Motor neuron (in vitro differentiated cells): ENCODE data around the gene SECTM1. TPM values are rescaled to one million over a fixed set of nuclear protein-coding genes. Genes with fewer than 3 reads are reported as not detected.

Experiments
- ATAC-seq, 8 experiments: fragments of 200-7000 bp; cut with Tn5 transposase; replicated peaks in 6 of 8; 2 replicates each; pipeline ENCODE4 v1.8.0; 2021; ENCODE audit warnings: mild to moderate bottlenecking in 8 of 8, moderate library complexity in 8 of 8
- H3K27ac ChIP-seq, 2 donors: fragments of 250-450 bp; sonication (Bioruptor Pico); 2 replicates each; pipeline ENCODE4 v1.9.0; 2021; ENCODE audit warnings: antibody characterized with exemption in 2 of 2, mild to moderate bottlenecking in 2 of 2, moderate library complexity in 1 of 2
- H3K4me1 ChIP-seq, 2 donors: fragments of 250-450 bp; sonication (Bioruptor Pico); replicated peaks in 1 of 2; 2 replicates each; pipeline ENCODE4 v1.6.1; 2021; ENCODE audit warnings: antibody characterized with exemption in 2 of 2, mild to moderate bottlenecking in 2 of 2, moderate library complexity in 1 of 2
- H3K4me3 ChIP-seq, 5 donors: fragments of 250-450 bp; sonication (Bioruptor Pico); 2 replicates each; pipeline ENCODE4 v1.9.0; 2021; ENCODE audit warnings: antibody characterized with exemption in 5 of 5, mild to moderate bottlenecking in 5 of 5, moderate library complexity in 4 of 5
- WGBS, 10 experiments: fragments of 450-650 bp; shearing (Covaris generic); methylation state at CpG; one replicate each; pipeline ENCODE4 v1.0.0; 2022; 5-methylcytosine and 5-hydroxymethylcytosine counted together
- in situ Hi-C, 9 experiments: fragments of 400-800 bp; cut with MboI; loops; one replicate each; pipeline ENCODE4 v1.15.0; 2021; ENCODE audit warnings: low sequenced_read_pairs in 9 of 9, low pct_unique_long_range_greater_than_20kb in 2 of 9; ENCODE audit not compliant: unreplicated experiment in 9 of 9
- total RNA-seq, 8 experiments: library from RNA; unstranded; fragments of 300-600 nt; gene quantifications; 2 replicates each; pipeline versions ENCODE4 v1.2.3 to v1.2.4, GENCODE V29; 2022

Gene SECTM1
- total RNA-seq, 8 experiments from 2014 or later = 0.22 to 22.4 (median 0.57) TPM; not detected in 1

DNA sequence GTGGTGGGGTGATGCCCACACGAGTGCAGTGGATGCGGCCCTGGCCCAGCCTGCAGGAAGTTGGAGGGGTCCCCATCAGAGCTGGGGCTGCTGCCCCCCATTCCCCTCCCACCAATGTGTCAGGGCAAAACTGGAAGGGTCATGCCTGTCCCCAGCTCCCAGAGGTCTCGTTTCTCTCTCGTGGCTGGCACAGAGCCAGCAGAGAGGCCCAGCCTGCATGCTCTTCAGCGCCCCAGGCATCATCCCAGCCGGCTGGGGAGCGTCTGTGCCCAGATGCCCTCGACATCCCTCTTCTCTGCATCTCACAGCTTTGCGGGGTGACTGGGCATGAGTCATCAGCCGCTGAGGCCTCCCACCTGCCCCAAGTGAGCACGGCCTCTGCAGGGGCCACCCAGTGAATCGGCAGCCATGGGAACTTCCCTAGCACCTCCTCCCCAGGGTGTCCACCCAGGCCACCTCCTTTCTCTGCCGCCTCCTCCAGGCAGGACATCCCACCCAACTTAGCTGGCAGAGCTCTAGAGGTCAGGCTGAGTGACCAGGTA is 50.3 kb downstream of the SECTM1 start:
- Histone ChIP-seq H3K27ac (no peak overlapping the region), H3K4me3 (no peak overlapping the region), H3K4me1 (peaks cover 21 to 41% of the 10 kb centered on the region in 2 donors)
- peak; percentile 60 to 89 (median 70) for ATAC-seq
- WGBS, 10 experiments = 0 to 80% (median 50%) methylated on average over 1 to 7 of the region's 13 CpGs; no CpG with 5 or more reads in 6 of the 10 experiments
- in situ Hi-C loops = no loop called here

DNA sequence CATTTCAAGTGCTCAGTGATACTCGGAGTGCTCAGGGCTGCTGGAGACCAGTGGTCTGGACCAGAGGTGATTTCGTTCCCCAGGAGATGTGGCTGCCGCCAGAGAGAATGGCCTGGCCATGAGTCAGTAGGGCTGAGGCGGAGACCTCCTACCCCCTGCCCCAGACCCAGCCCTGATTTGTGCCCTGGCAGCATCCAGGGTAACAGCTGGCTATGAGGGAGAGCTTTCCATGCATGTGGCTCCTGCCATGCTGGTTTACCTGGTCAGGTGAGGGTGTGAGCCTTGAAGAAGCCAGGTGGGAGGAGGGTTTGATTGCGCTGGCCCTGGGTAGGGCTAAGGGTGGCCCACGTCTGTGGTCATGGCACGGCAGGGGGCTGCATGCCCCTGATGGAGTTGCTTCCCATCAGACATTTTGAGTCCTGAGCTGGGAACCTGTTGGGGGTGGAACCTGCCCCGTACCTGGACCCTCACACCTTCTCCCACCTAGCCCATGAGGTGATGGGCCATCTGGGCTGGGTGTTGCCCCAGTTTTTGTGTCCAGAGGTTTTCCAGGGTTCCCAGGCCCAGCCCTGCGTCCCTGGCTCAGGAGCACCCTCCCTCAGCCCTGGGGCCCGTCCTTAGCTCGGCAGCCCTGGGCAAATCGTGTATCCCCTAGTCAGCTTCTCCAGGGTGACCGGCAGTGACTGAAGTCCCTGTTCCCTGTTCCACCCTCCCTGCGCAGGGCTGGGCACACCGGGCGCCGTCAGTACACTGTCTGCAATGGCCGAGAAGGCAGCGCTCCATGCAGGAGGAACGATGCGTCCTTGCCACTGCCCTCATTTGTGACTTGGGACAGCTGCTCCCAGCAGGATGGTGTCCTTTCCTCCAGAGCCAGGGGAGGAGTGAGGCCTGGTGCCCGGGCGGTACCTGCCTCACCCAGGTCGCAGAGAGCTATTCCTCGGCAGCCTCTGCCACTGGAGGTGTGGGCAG is 51.0 kb downstream of the SECTM1 start:
- 90 to 100% (median 96%) methylated on average over 1 to 10 of the region's 25 CpGs; no CpG with 5 or more reads in 3 of the 10 experiments for WGBS, 10 experiments
- peak in 5 of 8 experiments; percentile 1 to 19 (median 9) for ATAC-seq
- Histone ChIP-seq H3K27ac (no peak overlapping the region), H3K4me3 (no peak overlapping the region), H3K4me1 (peaks cover 21 to 41% of the 10 kb centered on the region in 2 donors)
- in situ Hi-C loops = no loop called here

DNA sequence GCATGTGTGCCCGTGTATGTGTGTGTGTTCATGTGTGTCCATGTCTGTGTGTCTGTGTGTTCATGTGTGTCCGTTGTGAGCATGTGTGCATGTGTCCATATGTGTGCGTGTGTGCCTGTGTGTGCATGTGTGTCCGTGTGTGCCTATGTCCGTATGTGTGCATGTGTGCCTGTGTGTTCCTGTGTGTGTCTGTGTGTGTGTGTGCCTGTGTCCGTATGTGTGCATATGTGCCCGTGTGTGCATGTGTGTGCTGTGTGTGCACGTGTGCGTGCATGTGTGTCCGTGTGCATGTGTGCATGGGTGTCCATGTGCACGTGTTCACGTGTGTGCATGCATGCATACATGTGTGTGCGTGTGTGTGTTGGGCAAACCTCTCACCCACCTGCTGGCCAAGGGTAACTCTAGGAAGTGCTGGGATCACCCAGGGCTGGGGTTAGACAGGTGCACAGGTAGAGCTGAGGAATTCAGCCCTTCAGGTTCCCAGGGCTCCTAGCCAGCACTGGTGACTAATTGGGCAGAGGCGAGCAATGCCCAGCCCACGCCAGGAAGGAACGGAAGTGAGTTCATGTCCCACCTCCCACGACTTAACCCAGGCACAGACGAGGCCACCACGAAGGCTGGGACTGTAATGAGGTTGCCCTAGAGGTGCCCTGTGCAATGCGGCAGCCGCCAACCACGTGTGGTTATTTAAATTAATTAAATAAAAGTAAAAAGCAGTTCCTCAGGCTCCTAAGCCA is 51.9 kb downstream of the SECTM1 start:
- in situ Hi-C loops = no loop called here
- 10 to 100% (median 81%) methylated on average over 1 to 19 of the region's 22 CpGs; no CpG with 5 or more reads in 1 of the 10 experiments for WGBS, 10 experiments
- H3K27ac ChIP-seq = no peak overlapping the region

DNA sequence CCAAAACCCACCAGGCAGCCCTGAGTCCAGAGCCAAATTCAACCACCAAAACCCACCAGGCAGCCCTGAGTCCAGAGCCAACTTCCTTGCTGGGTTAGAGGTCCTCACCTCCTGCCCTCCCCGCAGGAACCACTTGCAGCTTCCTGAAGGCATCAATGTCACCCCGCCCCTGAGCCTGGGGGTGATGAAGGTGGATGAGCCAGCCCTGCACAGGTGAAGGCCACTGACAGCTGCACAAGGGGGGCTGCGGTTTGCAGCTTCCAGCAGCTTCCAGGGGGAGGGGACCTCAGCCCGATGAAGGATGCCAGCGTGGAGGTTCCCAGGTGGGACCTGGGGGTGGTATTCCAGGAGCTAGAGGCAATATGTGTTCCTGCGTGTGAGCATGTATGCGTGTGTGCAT is 52.5 kb downstream of the SECTM1 start:
- Histone ChIP-seq H3K27ac (no peak overlapping the region), H3K4me3 (no peak overlapping the region), H3K4me1 (peaks cover 11 to 35% of the 10 kb centered on the region in 2 donors)
- 20 to 93% (median 70%) methylated on average over 1 to 4 of the region's 7 CpGs; no CpG with 5 or more reads in 5 of the 10 experiments for WGBS, 10 experiments
- in situ Hi-C loops = no loop called here
- no peak for ATAC-seq

More for the DNA sequence above, 51.9 kb downstream of the SECTM1 start:
- no peak overlapping the region for H3K4me3 ChIP-seq
- no peak for ATAC-seq
- peaks cover 17 to 41% of the 10 kb centered on the region in 2 donors for H3K4me1 ChIP-seq

DNA sequence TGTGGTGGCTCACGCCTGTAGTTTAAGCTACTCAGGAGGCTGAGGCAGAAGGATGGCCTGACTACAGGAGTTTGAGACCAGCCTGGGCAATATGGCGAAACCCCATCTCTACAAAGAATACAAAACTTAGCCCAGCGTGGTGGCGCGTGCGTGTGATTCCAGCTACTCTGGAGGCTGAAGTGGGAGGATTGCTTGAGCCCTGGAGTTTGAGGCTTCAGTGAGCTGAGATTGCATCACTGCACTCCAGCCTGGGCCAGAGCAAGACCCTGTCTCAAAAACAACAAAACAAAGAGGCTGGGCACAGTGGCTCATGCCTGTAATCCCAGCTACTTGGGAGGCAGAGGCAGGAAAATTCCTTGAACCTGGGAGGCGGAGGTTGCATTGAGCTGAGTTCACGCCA is 53.0 kb downstream of the SECTM1 start:
- 60 to 100% (median 97%) methylated on average over 1 to 6 of the region's 8 CpGs; no CpG with 5 or more reads in 4 of the 10 experiments for WGBS, 10 experiments
- Histone ChIP-seq H3K27ac (no peak overlapping the region), H3K4me3 (no peak overlapping the region), H3K4me1 (peaks cover 6 to 31% of the 10 kb centered on the region in 2 donors)
- no peak for ATAC-seq
- in situ Hi-C loops = no loop called here

DNA sequence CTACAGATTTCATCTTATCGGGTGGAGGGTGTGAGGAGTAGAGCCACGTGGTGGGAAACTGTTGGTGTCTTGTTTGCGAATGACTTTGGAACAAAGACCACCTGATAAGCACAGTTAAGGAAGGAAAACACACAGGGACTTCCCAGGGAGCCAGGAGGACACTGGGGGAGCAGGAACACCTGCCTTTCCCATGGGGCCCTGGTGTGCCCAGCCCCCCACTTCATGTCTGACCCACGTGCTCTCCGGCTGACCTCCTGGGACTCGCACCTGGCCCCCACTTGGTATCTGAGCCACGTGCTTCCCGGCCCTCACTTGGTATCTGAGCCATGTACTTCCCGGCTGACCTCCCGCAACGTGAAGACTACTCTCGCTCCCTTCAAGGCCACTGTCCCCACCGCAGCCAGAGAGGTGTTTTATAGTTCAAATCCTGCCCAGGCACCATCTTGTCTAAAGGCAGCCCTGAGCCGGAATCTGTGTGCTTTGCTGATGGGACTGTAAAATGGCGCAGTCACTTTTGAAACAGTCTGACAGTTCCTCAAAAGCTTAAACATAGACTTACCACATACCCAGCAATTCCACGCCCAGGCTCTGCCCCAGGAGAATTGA is 54.7 kb downstream of the SECTM1 start:
- WGBS, 10 experiments = 20 to 92% (median 78%) methylated on average over 1 to 11 of the region's 16 CpGs
- Histone ChIP-seq H3K27ac (no peak overlapping the region), H3K4me1 (peaks cover 11 to 23% of the 10 kb centered on the region in 2 donors), H3K4me3 (no peak overlapping the region)
- in situ Hi-C loops = no loop called here
- no peak for ATAC-seq

DNA sequence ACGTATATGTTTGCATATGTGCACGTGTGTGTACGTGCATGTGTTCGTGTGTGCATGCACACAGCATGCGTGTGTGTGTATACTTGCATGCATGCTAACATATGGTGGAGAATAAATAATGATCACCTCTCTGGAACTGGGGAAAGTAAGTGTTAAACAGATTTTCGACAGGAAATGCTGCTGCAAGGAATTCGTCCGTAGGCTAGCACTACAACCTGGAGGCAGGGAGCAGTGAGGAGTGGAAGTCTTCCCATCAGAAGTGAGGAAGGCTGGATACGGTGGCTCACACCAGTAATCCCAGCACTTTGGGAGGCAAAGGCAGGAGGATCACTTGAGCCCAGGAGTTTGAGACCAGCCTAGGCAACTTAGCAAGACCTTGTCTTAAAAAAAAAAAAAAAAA is 55.3 kb downstream of the SECTM1 start:
- WGBS, 10 experiments = 70 to 89% (median 81%) methylated on average over 2 to 6 of the region's 9 CpGs; no CpG with 5 or more reads in 4 of the 10 experiments
- no peak overlapping the region for H3K27ac ChIP-seq

DNA sequence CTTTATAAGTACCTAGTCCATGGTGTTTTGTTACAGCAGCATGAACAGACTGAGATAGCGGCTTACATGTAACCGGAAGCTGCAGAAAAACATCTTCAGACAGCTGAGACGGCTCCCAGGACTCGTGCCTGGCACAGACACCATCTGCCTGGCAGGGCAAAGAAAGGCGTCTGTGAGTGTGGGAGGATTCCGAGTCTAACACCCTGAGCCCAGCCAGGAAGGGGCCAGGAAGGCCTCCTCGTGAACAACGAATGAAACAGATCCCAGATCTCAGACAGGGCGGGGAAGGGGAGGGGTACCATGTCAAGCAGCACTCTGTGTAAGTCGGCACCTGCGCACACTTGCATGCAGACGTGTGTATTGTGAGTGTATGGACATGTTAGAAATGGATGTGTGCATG is 55.7 kb downstream of the SECTM1 start:
- Histone ChIP-seq H3K4me1 (peaks cover 12 to 15% of the 10 kb centered on the region in 2 donors), H3K27ac (no peak overlapping the region), H3K4me3 (no peak overlapping the region)
- 48 to 93% (median 81%) methylated on average over 1 to 5 of the region's 12 CpGs; no CpG with 5 or more reads in 4 of the 10 experiments for WGBS, 10 experiments
- in situ Hi-C loops = no loop called here
- ATAC-seq = no peak

More for the DNA sequence above, 55.3 kb downstream of the SECTM1 start:
- in situ Hi-C loops = no loop called here
- H3K4me3 ChIP-seq = no peak overlapping the region
- H3K4me1 ChIP-seq = peaks cover 12 to 19% of the 10 kb centered on the region in 2 donors
- no peak for ATAC-seq

DNA sequence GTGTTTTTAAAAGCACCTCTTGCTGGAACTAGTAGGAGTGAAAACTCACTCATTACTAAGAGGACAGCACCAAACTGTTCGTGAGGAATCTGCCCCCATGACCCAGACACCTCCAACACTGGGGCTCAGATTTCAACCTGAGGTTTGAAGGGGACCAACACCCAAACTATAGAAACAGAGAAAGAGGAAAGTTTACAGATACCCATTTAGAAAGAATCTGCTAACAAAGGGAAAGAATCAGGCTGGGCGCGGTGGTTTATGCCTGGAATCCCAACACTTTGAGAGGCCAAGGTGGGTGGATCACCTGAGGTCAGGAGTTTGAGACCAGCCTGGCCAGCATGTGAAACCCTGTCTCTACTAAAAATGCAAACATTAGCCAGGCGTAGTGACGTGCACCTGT is 56.6 kb downstream of the SECTM1 start:
- Histone ChIP-seq H3K4me3 (no peak overlapping the region), H3K4me1 (peaks cover 17 to 18% of the 10 kb centered on the region in 2 donors), H3K27ac (no peak overlapping the region)
- 67 to 100% (median 82%) methylated on average over 1 to 4 of the region's 5 CpGs; no CpG with 5 or more reads in 3 of the 10 experiments for WGBS, 10 experiments
- in situ Hi-C loops = no loop called here
- ATAC-seq = no peak

DNA sequence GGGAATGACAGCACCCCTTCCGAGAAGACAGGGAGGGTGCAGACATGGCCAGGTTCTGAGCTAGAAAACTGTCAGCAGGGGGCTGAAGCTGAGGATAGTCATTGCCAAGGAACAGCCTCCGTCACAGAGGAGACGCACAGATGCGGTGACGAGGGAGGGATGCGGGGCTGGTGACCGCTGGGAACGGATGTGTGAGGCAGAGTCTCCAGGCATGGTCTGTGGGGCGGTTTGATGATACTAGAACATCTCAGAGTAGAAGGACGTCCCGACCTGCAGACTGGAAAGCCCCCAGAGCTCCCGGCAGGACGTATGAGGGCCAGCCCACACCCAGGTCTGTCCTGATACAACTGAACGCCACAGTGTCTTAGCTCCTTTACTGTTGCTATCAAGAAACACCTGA is 58.2 kb downstream of the SECTM1 start:
- no peak overlapping the region for H3K27ac ChIP-seq
- 40 to 93% (median 77%) methylated on average over 1 to 6 of the region's 14 CpGs; no CpG with 5 or more reads in 5 of the 10 experiments for WGBS, 10 experiments
- peaks cover 24% of the 10 kb centered on the region in 2 donors for H3K4me1 ChIP-seq
- no peak overlapping the region for H3K4me3 ChIP-seq
- ATAC-seq = no peak
- in situ Hi-C loops = no loop called here

DNA sequence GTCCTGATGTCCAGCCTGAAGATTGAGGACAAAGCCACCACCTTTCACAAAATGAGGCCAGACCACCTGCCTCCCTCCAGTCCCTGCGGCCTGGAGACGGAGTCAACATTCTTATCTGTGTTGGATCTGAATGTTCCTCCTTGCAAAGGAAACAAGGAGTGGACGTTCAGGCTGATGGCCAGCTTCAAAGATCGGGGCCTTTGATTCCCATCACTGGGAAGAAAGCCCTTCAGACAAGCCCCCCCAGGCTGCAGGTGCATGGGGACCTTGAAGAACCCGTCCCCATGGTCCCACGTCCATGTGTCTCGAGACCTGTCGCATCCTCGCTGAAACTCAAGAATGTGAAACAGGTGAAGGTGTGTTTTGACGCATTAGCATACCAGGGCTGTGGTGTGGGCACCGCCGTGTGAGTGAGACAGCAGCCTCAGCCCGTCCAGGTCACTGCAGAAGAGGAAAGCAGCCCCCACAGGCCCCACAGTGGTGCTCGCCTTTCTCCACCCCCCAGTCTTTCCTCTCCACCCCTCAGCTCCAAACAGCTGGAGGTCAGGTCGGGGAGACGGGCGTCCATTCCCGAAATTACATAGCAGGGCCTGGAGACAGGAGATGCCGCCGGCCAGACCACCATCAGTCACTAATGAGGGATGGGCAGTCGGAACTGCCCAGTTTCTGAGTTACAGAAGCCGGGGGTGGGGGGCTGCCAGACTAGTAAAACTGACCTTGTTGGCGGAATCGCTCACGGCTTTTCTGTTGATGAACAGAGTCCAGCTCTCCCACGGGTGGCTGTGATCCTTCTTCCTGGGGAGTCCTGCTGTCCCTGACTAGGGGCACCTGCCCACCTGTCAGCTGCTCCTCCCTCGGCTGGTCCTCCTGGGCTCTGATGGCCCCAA is 59.2 kb downstream of the SECTM1 start:
- Histone ChIP-seq H3K27ac (no peak overlapping the region), H3K4me1 (peaks cover 28 to 32% of the 10 kb centered on the region in 2 donors)
- WGBS, 10 experiments = 17 to 90% (median 62%) methylated on average over 1 to 9 of the region's 27 CpGs; no CpG with 5 or more reads in 4 of the 10 experiments

More for the DNA sequence above, 59.2 kb downstream of the SECTM1 start:
- no peak for ATAC-seq
- in situ Hi-C loops = no loop called here
- H3K4me3 ChIP-seq = peak overlapping the region; percentile 81 to 100 (median 97)
